Uterus (tissue), 2 donors: Measurements from ENCODE around the gene EPHB2.

Source experiments
- CTCF ChIP-seq, 4 experiments: fragments of 200-600 bp in 2 of 4; fragments of 450-650 bp in 2 of 4; sonication (generic) in 2 of 4; IDR thresholded peaks; one replicate each; pipeline ENCODE4 v1.5.1; 2016 to 2019; ENCODE audit warnings: antibody characterized with exemption in 4 of 4, mild to moderate bottlenecking in 2 of 4, moderate library complexity in 1 of 4
- POLR2A ChIP-seq, 2 donors: fragments of 450-650 bp; IDR thresholded peaks; one replicate each; pipeline ENCODE4 v1.6.1; 2016; ENCODE audit warnings: antibody characterized with exemption in 2 of 2, mild to moderate bottlenecking in 1 of 2, moderate library complexity in 1 of 2

GRCh38 chr1:22741118-22741517, 30.5 kb downstream of the EPHB2 start:
- TF ChIP-seq CTCF (IDR thresholded peaks at IDR 0.05) (no peak), POLR2A (IDR thresholded peaks at IDR 0.05) (no peak)
